Stimulated activated CD8-positive, alpha-beta memory T cell treated with anti-CD3 and anti-CD28 coated beads, Interleukin-2, amount 100 ng/mL, for 48 hours (primary cell): ENCODE results near the gene YOD1.

Experiments used
- DNase-seq, 2 donors: peaks; one replicate each; pipeline ENCODE4 v3.0.0-alpha.2; 2020; ENCODE audit warnings: low read depth in 2 of 2

Gene YOD1

GRCh38 chr1:207006914-207007313, 44.1 kb downstream of the YOD1 start:
- no peak for DNase-seq

GRCh38 chr1:207006083-207006482, 44.9 kb downstream of the YOD1 start:
- DNase-seq = no peak

- peak; percentile 11 to 18 for DNase-seq
These were observed 45.8 kb downstream of the YOD1 start for GRCh38 chr1:207004931-207005830.

- DNase-seq = no peak
These were observed 47.8 kb downstream of the YOD1 start for GRCh38 chr1:207003210-207003609.

GRCh38 chr1:207002724-207003146, 48.3 kb downstream of the YOD1 start:
- DNase-seq = no peak

- no peak for DNase-seq
These were observed 49.3 kb downstream of the YOD1 start for GRCh38 chr1:207001492-207002245.

GRCh38 chr1:207000651-207001291, 50.2 kb downstream of the YOD1 start:
- no peak for DNase-seq

GRCh38 chr1:206998816-206999215, 52.2 kb downstream of the YOD1 start:
- DNase-seq = no peak
